Germinal center (tissue), 1 donor: ENCODE data around the gene KRT32.
"Not testable (repeated sequence)": the region's sequence is repeated elsewhere in the genome, so short reads cannot be mapped to it uniquely, and the experiment has no call there.

Experiments used
- DNase-seq: peaks from one replicate; pipeline ENCODE4 v3.0.0; 2012; ENCODE audit warnings: mixed read lengths, low spot score

KRT32 gene

DNA sequence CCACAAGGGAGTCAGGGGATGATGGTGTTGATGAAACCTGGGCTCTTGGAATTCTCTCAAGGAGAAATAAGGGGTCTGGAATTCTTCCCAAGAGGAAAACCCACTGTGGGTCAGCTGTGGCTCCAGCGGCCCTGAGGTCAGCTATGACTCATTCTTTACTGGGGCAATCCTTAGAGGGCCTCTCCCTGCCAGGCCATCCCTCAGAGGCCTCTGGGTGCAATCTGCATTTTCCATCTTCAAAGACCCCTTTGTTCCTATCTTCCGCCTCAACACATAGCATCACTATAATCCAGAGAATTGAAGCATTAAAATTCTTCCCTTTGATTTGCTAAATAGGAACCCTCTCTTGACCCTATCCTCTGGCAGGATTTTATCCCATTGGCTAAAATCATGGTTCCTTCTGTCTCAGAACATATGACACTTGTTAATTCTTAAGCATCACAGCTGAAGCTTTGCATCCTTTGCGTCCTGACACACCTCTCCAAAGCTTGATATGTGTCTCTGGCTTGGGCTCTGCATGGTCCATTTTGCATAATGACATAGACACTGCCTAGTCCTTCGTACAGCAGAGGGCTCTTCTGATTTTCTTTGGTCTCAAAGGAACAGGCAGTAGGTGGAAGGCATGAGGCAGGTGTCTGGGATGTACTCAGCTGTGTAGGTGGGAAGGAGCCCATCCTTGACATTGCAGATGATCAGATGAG lies 38.4 kb downstream of the KRT32 start:
- no peak for DNase-seq

DNA sequence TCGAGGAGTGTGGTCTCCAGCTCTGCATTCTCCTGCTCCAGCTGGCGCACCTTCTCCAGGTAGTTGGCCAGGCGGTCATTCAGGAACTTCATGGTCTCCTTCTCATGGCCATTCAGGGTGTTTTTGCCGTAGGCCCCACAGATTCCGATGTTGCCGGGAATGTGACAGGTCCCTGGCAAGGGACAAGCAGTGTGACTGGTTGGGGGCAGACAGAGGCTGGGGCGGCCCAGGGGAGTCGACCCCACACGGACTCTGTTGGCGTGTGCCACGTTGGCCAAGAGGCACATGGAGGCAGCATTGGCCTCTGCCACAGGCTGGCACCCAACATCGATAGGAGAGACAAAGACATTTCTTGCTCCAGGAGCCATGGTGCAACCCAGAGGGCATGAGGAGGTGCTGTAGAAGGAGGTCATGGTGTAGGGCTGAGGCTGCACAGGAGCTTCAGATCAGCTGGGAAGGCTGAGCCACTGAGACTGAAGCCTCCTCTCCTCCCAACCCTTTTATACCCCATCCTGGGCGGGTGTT lies 43.0 kb downstream of the KRT32 start, which contains the start of gene KRT37:
Gene KRT37 (minus strand): TSS at position 475 of the 525 bp plus-strand sequence. CDS start 62 bp downstream, at position 413.
- no peak for DNase-seq

GRCh38 chr17:41422586-41422985 lies 44.6 kb downstream of the KRT32 start:
- DNase-seq, result not testable (repeated sequence)

DNA sequence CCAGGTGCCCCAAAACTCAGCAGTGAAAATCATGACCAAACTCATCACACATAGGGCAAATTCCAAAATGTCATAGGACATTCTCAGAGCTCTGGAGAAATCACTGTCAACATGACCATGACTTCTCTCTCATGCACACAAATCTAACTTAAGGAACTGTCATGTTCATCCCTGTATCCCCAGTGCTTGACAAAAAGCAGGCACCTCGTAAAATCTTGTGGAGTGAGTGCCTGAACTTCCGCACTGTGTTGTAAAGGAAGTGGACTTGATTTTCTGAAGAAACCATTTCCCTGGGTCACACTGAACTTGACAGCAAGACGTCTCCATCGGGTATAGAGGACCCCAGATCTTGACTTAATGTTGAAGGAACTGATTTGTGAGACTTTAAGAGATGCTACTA lies 45.6 kb downstream of the KRT32 start:
- DNase-seq, result no peak

DNA sequence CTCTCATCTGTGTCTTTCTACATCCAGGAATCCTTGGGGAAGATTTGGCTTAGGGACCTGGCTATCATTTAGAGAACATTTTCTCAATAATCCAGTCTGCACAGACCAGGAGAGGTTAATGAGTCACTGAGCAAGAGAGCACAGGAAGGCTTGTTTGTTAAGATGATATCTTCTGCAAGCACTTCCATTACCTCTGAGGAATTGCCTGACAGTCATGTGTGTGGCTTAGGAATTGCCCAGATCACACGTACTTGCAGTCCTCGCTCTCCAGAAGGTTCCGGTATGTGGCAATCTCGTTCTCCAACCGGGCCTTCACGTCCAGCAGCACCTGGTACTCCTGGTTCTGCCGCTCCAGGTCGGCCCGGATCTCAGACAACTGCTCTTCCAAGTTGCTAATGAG lies 46.1 kb downstream of the KRT32 start:
- no peak for DNase-seq

DNA sequence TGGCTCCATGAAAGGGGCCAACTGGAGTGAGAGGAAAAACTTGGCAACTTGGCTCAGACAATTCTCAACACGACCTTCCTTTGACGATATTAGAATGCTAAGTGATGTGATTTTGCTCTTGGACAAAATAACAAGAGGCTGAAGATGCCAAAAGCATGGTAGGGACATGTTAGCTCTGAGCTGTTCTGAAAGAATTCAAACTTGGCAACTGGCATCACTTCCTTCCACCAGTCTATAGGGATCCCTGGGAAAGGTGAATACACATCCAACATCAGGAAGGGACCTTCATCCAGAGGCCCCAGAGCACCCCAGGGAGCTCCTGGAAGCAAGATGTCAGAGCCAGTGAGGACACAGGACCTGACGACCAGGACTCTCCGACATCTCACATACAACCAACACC lies 47.1 kb downstream of the KRT32 start:
- no peak for DNase-seq

- no peak for DNase-seq
These were observed 47.5 kb downstream of the KRT32 start for GRCh38 chr17:41419716-41420115.

GRCh38 chr17:41418116-41418860 lies 48.9 kb downstream of the KRT32 start:
- DNase-seq, result no peak

DNA sequence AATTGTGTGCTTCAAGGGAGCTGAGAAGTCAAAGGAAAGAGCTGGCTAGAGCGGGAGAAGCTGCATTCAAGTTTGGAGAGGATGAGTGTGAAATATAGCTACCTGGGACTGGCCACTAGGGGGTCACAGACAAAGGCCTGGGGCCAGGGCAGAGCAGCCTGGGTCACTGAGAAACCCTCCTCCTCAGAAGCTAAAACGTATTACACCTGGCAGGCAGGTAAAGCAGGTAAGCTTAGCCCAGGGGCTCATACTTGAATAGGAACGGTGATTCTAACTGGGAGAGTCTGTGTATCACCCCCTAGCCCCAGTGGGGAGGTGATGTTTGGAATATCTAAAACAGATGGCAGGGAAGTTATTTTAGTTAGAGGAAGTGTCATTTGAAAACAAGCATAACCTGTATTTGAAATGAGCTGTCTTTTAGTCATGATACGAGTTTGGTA lies 49.6 kb downstream of the KRT32 start:
- peak; percentile 45 for DNase-seq

DNA sequence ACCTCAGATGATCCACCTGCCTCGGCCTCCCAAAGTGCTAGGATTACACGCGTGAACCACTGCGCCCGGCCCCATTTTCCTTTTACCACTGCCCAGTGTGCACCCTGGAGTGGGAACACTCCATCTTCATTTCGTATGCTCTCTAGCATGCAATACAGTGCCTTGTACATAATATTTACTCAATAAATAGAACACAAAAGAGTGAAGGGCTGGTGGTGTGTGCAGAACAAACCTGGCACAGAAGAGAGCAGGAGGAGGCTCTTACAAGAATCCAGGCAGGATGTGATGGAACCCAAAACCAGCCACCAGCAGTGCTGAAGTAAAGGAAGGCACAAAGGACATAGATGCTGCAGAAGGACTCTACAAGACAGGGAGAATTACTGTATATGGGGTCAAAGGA lies 50.1 kb downstream of the KRT32 start:
- DNase-seq, result no peak

- DNase-seq, result no peak
These were observed 50.7 kb downstream of the KRT32 start for GRCh38 chr17:41416479-41416878.

- no peak for DNase-seq
These were observed 51.3 kb downstream of the KRT32 start for GRCh38 chr17:41415833-41416335.

- DNase-seq, result no peak
These were observed 51.8 kb downstream of the KRT32 start for GRCh38 chr17:41415411-41415810.

DNA sequence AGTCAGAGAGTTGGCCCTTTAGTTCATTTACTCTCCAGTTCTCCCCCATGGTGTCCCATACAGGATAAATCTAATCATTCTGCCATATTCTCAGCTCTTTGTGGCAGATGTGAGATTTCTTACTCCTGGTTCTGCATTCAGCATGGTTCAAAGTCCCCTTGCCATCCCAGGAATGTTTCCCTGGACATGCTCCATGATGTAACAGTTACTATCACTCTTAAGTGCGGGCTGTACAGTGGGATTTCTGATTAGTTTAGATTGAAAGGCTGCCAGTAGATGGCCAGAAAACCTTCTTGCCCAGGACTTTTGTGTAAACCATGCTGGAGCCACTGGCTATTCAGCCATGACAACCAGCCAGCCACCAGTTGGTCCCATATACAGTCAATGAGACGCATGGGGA lies 53.2 kb downstream of the KRT32 start:
- no peak for DNase-seq

- DNase-seq, result no peak
These were observed 53.7 kb downstream of the KRT32 start for GRCh38 chr17:41413353-41413957.

DNA sequence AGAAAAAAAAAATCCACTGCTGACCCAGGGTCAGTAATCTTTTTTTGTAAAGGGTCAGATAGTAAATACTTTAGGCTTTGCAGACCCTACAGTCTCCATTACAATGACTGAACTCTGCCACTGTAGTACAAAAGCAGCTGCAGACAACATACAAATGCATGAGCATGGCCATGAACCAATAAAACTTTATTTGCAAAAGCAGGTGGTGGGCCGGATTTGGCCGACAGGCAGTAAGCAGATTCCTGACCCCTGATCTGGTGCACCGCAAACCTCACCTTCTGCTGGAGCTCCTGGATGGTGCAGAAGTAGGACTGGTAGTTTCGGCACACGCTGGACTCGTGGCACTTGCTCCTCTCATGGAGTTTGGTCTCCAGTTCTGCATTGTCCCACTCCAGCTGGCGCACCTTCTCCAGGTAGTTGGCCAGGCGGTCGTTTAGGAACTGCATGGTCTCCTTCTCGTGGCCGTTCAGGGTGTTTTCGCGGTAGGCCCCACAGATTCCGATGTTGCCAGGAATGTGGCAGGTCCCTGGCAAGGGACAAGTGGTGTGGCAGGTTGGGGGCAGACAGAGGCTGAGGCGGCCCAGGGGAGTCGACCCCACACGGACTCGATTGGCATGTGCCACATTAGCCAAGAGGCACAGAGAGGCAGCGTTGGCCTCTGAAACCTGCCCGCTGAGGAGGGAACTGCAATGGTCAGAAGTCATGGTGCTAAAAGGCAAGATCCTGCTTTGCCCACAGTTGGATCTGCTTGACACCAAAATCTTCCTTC lies 55.9 kb downstream of the KRT32 start:
- no peak for DNase-seq
